Measurements from ENCODE around the gene EMX2. TPM values are rescaled to one million over a fixed set of nuclear protein-coding genes. Genes with fewer than 3 reads are reported as not detected.

EMX2 gene
- polyA plus RNA-seq, 1 donor from 2014 or later: 0.12 TPM

DNA sequence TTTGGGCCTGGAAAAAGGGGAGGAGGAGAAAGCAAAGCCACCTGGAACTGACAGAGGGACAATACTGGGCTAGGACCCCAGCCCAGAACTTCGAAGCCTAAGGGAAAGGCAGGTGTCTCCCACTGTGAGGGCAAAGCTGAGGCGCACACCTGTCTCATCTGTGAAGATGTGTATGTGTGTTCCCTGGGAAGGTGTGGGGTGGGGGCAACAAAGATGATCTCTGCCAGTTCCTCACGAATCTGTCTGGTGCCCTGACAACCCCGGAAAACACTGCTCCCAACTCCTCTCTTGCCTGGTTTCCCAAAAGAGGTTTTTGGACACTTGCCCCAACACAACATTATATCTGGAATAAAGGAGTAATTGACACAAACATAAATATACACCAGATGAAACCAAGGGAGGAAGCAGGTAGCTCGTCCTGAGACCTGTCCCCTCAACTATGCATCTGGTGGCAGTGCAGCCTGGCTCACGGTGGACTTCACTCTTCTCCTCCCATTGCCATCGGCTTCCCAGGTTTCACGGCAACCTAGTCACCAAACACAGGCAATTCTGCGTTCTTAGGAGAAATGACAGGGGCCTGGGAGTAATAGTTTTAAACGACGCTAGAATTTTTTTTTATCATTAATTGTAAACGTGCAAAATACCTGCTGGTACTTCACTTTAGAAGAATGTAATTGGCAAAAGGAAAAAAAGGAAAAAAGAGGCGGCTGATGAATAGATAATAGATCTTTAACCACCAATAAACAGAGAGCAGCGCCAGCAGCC is 1.7 kb upstream of the EMX2 start:
- Histone ChIP-seq H3K9ac (ENCODE audit: low read length) (no peak overlapping the region), H3K27me3 (ENCODE audit: insufficient read depth, low read depth, low read length) (peaks cover 100% of the 10 kb centered on the region), H3K4me2 (ENCODE audit: low read length) (no peak overlapping the region), H2AFZ (ENCODE audit: low read depth, low read length) (no peak overlapping the region), H3K4me3 (ENCODE audit: low read length) (no peak overlapping the region), H3K9me3 (ENCODE audit: low read length) (no peaks in the 10 kb centered on the region), H3K27ac (ENCODE audit: low read length) (no peak overlapping the region), H3K36me3 (ENCODE audit: insufficient read depth, low read length) (no peaks in the 10 kb centered on the region), H3K79me2 (replicated peaks; ENCODE audit: insufficient read depth, low read length) (peaks cover 65% of the 10 kb centered on the region), H3F3A (ENCODE audit: insufficient read depth, low read length, poor library complexity, severe bottlenecking) (no peaks in the 10 kb centered on the region), H3K9me2 (ENCODE audit: insufficient read depth, low read length) (no peaks in the 10 kb centered on the region), H4K20me1 (ENCODE audit: insufficient read depth) (no peaks in the 10 kb centered on the region)
- TF ChIP-seq SMC3 (conservative IDR thresholded peaks at IDR 0.05; ENCODE audit: poor library complexity) (no peak), EZH2 (IDR thresholded peaks at IDR 0.05; ENCODE audit: borderline replicate concordance, insufficient read depth, low read length, poor library complexity, severe bottlenecking) (no peak), POLR2AphosphoS5 (IDR thresholded peaks at IDR 0.05) (no peak), EP300 (conservative IDR thresholded peaks at IDR 0.05; ENCODE audit: poor library complexity, severe bottlenecking) (no peak), TAF1 (IDR thresholded peaks at IDR 0.05; ENCODE audit: low read depth) (no peak), MXI1 (conservative IDR thresholded peaks at IDR 0.05; ENCODE audit: poor library complexity, severe bottlenecking) (no peak), RAD21 (conservative IDR thresholded peaks at IDR 0.05) (no peak)
- TF ChIP-seq, protein P1, sequence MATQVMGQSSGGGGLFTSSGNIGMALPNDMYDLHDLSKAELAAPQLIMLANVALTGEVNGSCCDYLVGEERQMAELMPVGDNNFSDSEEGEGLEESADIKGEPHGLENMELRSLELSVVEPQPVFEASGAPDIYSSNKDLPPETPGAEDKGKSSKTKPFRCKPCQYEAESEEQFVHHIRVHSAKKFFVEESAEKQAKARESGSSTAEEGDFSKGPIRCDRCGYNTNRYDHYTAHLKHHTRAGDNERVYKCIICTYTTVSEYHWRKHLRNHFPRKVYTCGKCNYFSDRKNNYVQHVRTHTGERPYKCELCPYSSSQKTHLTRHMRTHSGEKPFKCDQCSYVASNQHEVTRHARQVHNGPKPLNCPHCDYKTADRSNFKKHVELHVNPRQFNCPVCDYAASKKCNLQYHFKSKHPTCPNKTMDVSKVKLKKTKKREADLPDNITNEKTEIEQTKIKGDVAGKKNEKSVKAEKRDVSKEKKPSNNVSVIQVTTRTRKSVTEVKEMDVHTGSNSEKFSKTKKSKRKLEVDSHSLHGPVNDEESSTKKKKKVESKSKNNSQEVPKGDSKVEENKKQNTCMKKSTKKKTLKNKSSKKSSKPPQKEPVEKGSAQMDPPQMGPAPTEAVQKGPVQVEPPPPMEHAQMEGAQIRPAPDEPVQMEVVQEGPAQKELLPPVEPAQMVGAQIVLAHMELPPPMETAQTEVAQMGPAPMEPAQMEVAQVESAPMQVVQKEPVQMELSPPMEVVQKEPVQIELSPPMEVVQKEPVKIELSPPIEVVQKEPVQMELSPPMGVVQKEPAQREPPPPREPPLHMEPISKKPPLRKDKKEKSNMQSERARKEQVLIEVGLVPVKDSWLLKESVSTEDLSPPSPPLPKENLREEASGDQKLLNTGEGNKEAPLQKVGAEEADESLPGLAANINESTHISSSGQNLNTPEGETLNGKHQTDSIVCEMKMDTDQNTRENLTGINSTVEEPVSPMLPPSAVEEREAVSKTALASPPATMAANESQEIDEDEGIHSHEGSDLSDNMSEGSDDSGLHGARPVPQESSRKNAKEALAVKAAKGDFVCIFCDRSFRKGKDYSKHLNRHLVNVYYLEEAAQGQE (IDR thresholded peaks at IDR 0.05; ENCODE audit: borderline replicate concordance): no peak
- TF ChIP-seq, protein P2, sequence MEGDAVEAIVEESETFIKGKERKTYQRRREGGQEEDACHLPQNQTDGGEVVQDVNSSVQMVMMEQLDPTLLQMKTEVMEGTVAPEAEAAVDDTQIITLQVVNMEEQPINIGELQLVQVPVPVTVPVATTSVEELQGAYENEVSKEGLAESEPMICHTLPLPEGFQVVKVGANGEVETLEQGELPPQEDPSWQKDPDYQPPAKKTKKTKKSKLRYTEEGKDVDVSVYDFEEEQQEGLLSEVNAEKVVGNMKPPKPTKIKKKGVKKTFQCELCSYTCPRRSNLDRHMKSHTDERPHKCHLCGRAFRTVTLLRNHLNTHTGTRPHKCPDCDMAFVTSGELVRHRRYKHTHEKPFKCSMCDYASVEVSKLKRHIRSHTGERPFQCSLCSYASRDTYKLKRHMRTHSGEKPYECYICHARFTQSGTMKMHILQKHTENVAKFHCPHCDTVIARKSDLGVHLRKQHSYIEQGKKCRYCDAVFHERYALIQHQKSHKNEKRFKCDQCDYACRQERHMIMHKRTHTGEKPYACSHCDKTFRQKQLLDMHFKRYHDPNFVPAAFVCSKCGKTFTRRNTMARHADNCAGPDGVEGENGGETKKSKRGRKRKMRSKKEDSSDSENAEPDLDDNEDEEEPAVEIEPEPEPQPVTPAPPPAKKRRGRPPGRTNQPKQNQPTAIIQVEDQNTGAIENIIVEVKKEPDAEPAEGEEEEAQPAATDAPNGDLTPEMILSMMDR (IDR thresholded peaks at IDR 0.05; ENCODE audit: poor library complexity, severe bottlenecking): no peak

DNA sequence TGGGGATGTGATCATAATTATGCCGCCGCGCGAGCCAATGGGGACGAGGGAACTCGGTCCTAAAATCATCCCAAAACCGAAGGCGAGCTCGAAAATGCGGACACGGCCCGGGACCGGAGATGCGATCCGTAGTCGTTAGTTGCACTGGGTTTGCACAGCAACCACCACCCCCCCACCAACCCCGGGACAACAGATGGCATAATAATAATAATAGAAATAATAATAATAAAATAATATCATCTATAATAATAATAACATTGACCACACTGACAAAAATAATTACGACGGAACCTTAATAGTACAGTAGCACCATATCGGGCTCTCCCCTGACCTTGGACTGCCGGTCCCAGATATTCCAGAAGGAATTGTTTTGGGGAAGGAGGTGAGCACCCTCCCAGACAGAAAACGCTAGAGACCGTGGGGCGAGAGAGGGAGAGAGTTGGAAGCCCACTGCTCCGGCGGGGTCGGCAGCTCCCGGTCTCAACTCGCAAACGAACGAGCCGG is 1.1 kb upstream of the EMX2 start:
- peaks cover 71% of the 10 kb centered on the region for H3K79me2 ChIP-seq (replicated peaks; ENCODE audit: insufficient read depth, low read length)
- no peak overlapping the region for H2AFZ ChIP-seq (ENCODE audit: low read depth, low read length)

More for the DNA sequence above, 1.1 kb upstream of the EMX2 start:
- Histone ChIP-seq H3F3A (ENCODE audit: insufficient read depth, low read length, poor library complexity, severe bottlenecking) (no peaks in the 10 kb centered on the region), H3K9me2 (ENCODE audit: insufficient read depth, low read length) (no peaks in the 10 kb centered on the region), H3K4me2 (ENCODE audit: low read length) (no peak overlapping the region), H3K9ac (ENCODE audit: low read length) (peak overlapping the region; percentile 47), H3K4me3 (ENCODE audit: low read length) (peak overlapping the region; percentile 65), H3K27me3 (ENCODE audit: insufficient read depth, low read depth, low read length) (peaks cover 100% of the 10 kb centered on the region), H3K36me3 (ENCODE audit: insufficient read depth, low read length) (no peaks in the 10 kb centered on the region), H4K20me1 (ENCODE audit: insufficient read depth) (no peaks in the 10 kb centered on the region), H3K9me3 (ENCODE audit: low read length) (no peaks in the 10 kb centered on the region), H3K27ac (ENCODE audit: low read length) (no peak overlapping the region)
- TF ChIP-seq EP300 (conservative IDR thresholded peaks at IDR 0.05; ENCODE audit: poor library complexity, severe bottlenecking): no peak
